ENCODE data around the gene SH3BP5. TPM values are rescaled to one million over a fixed set of nuclear protein-coding genes. Genes with fewer than 3 reads are reported as not detected.

Gene SH3BP5
- total and polyA plus RNA-seq, 12 donors, result 119 to 1,158 (median 180) TPM

DNA sequence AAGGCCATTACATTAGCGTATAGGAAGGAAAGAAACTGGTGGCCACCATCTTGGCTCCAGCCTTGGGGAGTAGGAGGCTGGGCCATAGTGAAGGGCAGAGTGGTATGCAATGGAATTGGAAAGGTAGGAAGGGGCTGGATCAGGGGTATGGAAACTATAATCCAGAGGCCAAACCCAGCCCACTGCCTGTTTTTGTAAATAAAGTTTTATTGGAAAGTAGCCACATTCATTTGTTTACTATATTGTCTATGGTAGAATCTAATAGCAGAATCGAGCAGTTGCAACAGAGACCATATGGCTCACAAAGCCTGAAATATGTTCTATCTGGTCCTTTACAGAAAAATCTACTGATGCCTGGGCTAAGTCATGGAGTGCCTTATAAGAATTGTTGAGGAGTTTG is 14.1 kb upstream of the SH3BP5 start:
- no peak overlapping the region for H3K27ac ChIP-seq
- no peak for DNase-seq
- H3K27me3 ChIP-seq, result no peaks in the 10 kb centered on the region
- H3K4me3 ChIP-seq, result no peak overlapping the region
- no peak for TF ChIP-seq POLR2A (IDR thresholded peaks at IDR 0.05)
- TF ChIP-seq, protein P1, sequence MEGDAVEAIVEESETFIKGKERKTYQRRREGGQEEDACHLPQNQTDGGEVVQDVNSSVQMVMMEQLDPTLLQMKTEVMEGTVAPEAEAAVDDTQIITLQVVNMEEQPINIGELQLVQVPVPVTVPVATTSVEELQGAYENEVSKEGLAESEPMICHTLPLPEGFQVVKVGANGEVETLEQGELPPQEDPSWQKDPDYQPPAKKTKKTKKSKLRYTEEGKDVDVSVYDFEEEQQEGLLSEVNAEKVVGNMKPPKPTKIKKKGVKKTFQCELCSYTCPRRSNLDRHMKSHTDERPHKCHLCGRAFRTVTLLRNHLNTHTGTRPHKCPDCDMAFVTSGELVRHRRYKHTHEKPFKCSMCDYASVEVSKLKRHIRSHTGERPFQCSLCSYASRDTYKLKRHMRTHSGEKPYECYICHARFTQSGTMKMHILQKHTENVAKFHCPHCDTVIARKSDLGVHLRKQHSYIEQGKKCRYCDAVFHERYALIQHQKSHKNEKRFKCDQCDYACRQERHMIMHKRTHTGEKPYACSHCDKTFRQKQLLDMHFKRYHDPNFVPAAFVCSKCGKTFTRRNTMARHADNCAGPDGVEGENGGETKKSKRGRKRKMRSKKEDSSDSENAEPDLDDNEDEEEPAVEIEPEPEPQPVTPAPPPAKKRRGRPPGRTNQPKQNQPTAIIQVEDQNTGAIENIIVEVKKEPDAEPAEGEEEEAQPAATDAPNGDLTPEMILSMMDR (IDR thresholded peaks at IDR 0.05), result no peak
- H3K4me1 ChIP-seq (replicated peaks in 1 of 2), result peaks cover 0 to 4% of the 10 kb centered on the region in 2 donors
- intact Hi-C loops (cut with DNase I), result no loop called here
- no peaks in the 10 kb centered on the region for H3K36me3 ChIP-seq (replicated peaks in 1 of 2)
- no peaks in the 10 kb centered on the region for H3K9me3 ChIP-seq (replicated peaks in 1 of 3)
- WGBS, 4 donors, result 89 to 100% (median 91%) methylated on average over 2 of the region's 2 CpGs

DNA sequence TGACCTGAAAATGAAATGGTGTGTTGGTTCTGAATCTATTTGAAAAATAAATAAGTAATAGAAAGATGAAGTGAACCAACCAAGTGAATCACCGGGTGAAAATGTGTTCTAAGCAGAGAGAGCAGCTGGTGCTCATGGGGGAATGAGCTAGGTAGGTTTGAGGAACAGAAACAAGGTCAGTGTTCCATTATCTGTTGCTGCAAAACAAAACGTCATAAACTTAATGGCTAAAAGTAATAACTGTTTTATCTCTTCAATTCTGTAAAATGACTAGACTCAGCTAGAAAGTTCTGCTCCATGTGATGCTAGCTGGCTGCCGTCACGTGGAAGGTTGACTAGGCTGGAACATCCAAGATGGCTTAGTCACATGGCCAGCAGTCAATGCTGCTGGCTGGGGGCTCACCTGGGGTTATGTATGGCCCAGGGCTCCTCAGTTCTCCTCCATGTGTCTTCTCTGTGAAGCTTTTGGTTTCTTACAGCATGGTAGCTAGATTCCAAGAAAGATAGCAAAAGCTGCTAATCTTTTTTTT is 13.3 kb upstream of the SH3BP5 start:
- 42 to 65% (median 52%) methylated on average over 4 of the region's 4 CpGs for WGBS, 4 donors
- Histone ChIP-seq H3K9me3 (replicated peaks in 1 of 3) (no peaks in the 10 kb centered on the region), H3K4me3 (no peak overlapping the region), H3K36me3 (replicated peaks in 1 of 2) (no peaks in the 10 kb centered on the region), H3K27me3 (no peaks in the 10 kb centered on the region), H3K4me1 (replicated peaks in 1 of 2) (peaks cover 0 to 4% of the 10 kb centered on the region in 2 donors), H3K27ac (peak overlapping the region in 1 of 5 donors; percentile 44)
- DNase-seq, result peak in 3 of 7 donors; percentile 34 to 48 (median 42)
- TF ChIP-seq, protein P1 (IDR thresholded peaks at IDR 0.05), result no peak
- TF ChIP-seq POLR2A (IDR thresholded peaks at IDR 0.05), result no peak
- intact Hi-C loops (cut with DNase I), result no loop called here

DNA sequence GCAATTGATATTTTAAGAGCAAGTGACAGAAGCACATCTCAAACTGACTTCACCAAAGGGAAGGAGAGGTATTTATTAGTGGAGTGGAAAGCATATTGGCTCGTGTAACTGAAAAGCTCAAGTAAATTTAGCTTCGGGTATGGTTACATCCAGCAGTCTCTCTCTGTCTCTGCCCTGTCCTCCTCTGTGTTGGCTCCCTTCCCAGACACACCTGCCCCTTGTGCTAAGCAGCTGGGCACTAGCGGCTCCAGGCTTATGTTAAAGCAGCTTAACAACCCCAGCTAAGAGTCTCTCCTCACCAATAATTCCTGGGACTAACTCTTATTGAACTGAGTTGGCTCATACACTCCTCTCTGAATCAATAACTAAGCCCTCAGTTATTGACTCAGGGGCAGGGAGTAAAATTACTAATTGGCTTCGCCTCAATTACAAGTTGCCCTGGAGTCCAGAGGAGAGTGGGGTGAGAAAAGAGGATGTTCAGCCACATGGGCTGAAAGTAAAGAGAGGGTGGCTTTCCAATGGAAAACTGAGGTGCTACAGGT is 12.8 kb upstream of the SH3BP5 start:
- TF ChIP-seq, protein P1 (IDR thresholded peaks at IDR 0.05), result no peak
- no peak for TF ChIP-seq POLR2A (IDR thresholded peaks at IDR 0.05)
- peaks cover 0 to 7% of the 10 kb centered on the region in 2 donors for H3K4me1 ChIP-seq (replicated peaks in 1 of 2)
- 85 to 94% (median 88%) methylated on average over 4 of the region's 4 CpGs for WGBS, 4 donors
- no peak for DNase-seq
- H3K36me3 ChIP-seq (replicated peaks in 1 of 2), result no peaks in the 10 kb centered on the region
- H3K27me3 ChIP-seq, result no peaks in the 10 kb centered on the region
- H3K27ac ChIP-seq, result peak overlapping the region in 1 of 5 donors; percentile 44
- no peaks in the 10 kb centered on the region for H3K9me3 ChIP-seq (replicated peaks in 1 of 3)
- intact Hi-C loops (cut with DNase I), result no loop called here
- no peak overlapping the region for H3K4me3 ChIP-seq

DNA sequence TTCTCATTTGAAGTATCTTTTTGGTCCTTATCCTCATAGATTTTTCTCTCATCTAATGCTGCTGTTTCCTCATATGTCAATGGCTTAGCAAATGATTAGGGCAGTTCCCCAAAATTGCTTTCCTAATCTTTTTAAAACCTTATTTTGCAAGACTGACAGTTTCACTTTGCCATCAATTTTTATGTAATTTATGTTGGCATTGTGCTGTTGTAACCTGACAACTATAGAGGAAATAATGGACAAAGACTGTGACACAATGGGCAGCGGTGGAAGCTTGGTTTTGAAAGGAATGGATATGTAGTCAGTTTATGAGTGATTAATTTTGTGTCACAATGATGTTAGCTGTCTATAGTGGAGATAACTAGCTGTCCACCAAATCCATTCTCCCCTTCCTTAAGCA is 10.6 kb upstream of the SH3BP5 start:
- Histone ChIP-seq H3K27ac (peak overlapping the region in 1 of 5 donors; percentile 24), H3K27me3 (no peaks in the 10 kb centered on the region), H3K4me3 (no peak overlapping the region), H3K36me3 (replicated peaks in 1 of 2) (no peaks in the 10 kb centered on the region), H3K9me3 (replicated peaks in 1 of 3) (no peaks in the 10 kb centered on the region), H3K4me1 (replicated peaks in 1 of 2) (peaks cover 0 to 14% of the 10 kb centered on the region in 2 donors)
- WGBS, 4 donors, result 58 to 91% (median 81%) methylated on average over 1 of the region's 1 CpG
- TF ChIP-seq, protein P1 (IDR thresholded peaks at IDR 0.05), result no peak
- TF ChIP-seq POLR2A (IDR thresholded peaks at IDR 0.05), result no peak
- intact Hi-C loops (cut with DNase I), result no loop called here
- DNase-seq, result no peak

Data from adrenal gland (tissue), 12 donors.